Keratinocyte (primary cell): ENCODE measurements around the gene DNAI2.

Experiments
- CTCF ChIP-seq, 3 experiments: IDR thresholded peaks in 1 of 3; conservative IDR thresholded peaks in 1 of 3; optimal IDR thresholded peaks in 1 of 3; 2 replicates in 2 of 3; 3 replicates in 1 of 3; pipeline versions ENCODE3 to v1.5.1; 2011; ENCODE audit warnings: low read length in 3 of 3, mild to moderate bottlenecking in 3 of 3, moderate library complexity in 2 of 3, control low read depth in 1 of 3, inconsistent platforms in 1 of 3; ENCODE audit not compliant: insufficient read depth in 2 of 3; ENCODE audit errors: extremely low read depth in 1 of 3
- EZH2 ChIP-seq: IDR thresholded peaks from one replicate; pipeline ENCODE4 v1.6.1; 2012; ENCODE audit warnings: inconsistent platforms, mild to moderate bottlenecking, low read length, moderate library complexity

GRCh38 chr17:74361230-74362068 is 87.4 kb downstream of the DNAI2 start, which contains the start of gene BTBD17:
- TF ChIP-seq CTCF (optimal IDR thresholded peaks at IDR 0.05 in 1 of 3, IDR thresholded peaks at IDR 0.05 in 1 of 3, conservative IDR thresholded peaks at IDR 0.05 in 1 of 3; ENCODE audit: extremely low read depth in 1 of 3, insufficient read depth in 2 of 3, low read length in 3 of 3) (peak; percentile 53 to 93 (median 93)), EZH2 (no peak)
